ENCODE results near the gene TMED8. TPM values are rescaled to one million over a fixed set of nuclear protein-coding genes. Genes with fewer than 3 reads are reported as not detected.

TMED8 gene
- total RNA-seq, 1 donor from 2014 or later: 5.6 TPM

GRCh38 chr14:77310026-77310425, 66.9 kb downstream of the TMED8 start:
- DNase-seq (no peak), ATAC-seq (no peak)
- intact Hi-C loops (cut with micrococcal nuclease): loop anchor here (10.0 kb wide), 1 partner anchor 435 kb away; no protein-coding TSS in a partner anchor

DNA sequence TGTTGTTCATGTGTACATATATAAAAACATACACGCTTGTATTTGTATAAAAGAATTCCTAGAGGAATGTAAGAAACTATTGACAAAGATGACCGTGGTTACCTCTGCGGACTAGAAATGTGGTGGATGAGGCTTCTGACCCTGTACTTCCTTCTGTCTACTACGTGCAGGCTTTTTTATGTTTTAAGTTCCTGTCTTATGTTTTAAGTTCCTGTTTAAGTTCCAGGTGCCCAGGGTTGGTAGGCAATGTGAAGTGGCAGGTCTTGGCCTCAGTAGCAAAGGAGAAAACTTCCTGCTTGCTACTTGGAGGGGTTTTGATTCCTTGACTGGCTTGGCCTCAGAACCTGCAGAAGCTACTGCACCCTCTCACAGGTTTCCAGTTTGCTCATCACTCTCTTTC, 67.8 kb downstream of the TMED8 start:
- DNase-seq (no peak), ATAC-seq (no peak)
- intact Hi-C loops (cut with micrococcal nuclease): no loop called here

GRCh38 chr14:77306851-77307496, 69.9 kb downstream of the TMED8 start:
- intact Hi-C loops (cut with micrococcal nuclease): no loop called here
- ATAC-seq (peak; percentile 32), DNase-seq (no peak)

DNA sequence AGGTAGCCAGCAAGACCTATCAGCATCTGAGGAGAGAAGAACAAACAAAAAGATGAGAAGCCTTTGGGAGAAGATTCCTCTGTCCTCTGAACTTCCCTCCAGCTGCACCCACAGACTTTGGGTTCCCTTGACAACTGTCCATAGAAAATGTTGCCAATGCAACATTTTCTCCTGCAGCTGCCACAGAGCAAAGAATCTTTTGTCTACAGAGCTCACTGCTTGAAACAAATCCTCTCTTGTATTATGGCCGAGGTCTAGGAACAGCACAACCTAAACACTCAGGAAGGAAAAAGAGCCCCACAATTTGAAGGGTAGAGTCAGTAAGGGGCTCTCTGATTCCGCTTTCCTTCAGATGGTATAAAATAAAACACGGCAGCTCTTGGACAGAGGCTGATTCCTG, 70.5 kb downstream of the TMED8 start:
- no peak for DNase-seq
- intact Hi-C loops (cut with micrococcal nuclease): no loop called here
- no peak for ATAC-seq

- ATAC-seq: no peak
- intact Hi-C loops (cut with micrococcal nuclease): no loop called here
- DNase-seq: no peak
Measured at GRCh38 chr14:77305696-77306095, 71.2 kb downstream of the TMED8 start.

GRCh38 chr14:77303417-77304156, 73.3 kb downstream of the TMED8 start:
- intact Hi-C loops (cut with micrococcal nuclease): no loop called here
- ATAC-seq (no peak), DNase-seq (no peak)

GRCh38 chr14:77302926-77303325, 74.0 kb downstream of the TMED8 start:
- ATAC-seq (no peak), DNase-seq (no peak)
- intact Hi-C loops (cut with micrococcal nuclease): no loop called here

DNA sequence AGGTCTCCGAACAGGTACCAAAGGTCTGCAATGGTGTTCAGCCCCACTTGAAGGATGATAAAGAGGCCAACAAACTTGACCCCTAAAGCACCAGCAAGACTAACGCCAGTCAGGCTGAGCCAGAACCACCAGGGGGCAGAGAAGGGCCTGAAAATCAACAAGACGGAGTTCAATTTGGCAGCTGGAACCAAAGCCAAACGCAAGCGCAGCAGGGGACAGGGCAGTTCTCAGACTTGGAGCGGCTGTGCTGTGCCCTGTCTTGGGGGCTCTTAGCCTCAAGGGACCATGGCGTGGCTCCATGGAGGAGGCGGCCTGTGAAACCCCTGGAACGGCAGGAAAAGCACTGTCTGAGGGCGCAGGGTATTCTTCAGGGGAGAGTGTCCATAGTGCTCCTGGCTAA, 75.8 kb downstream of the TMED8 start:
- DNase-seq (peak; percentile 77), ATAC-seq (peak; percentile 82)
- intact Hi-C loops (cut with micrococcal nuclease): no loop called here

- DNase-seq (no peak), ATAC-seq (no peak)
- intact Hi-C loops (cut with micrococcal nuclease): no loop called here
Measured at GRCh38 chr14:77299771-77300170, 77.1 kb downstream of the TMED8 start.

- intact Hi-C loops (cut with micrococcal nuclease): no loop called here
- DNase-seq (no peak), ATAC-seq (no peak)
Measured at GRCh38 chr14:77296906-77297305, 80.0 kb downstream of the TMED8 start.

- intact Hi-C loops (cut with micrococcal nuclease): no loop called here
- no peak for ATAC-seq
- DNase-seq: no peak
Measured at GRCh38 chr14:77296155-77296554, 80.7 kb downstream of the TMED8 start.

- no peak for DNase-seq
- intact Hi-C loops (cut with micrococcal nuclease): no loop called here
- ATAC-seq: no peak
Measured at GRCh38 chr14:77290705-77291104, 86.2 kb downstream of the TMED8 start.

GRCh38 chr14:77286576-77286975, 90.3 kb downstream of the TMED8 start:
- ATAC-seq (no peak), DNase-seq (no peak)
- intact Hi-C loops (cut with micrococcal nuclease): no loop called here

Other genes with a start within 250 kb of the TMED8 start
- gene ZDHHC22, start 235.3 kb downstream of the TMED8 start, total RNA-seq: not detected
- 1.9 TPM for gene TMEM63C, start 195.3 kb downstream of the TMED8 start, total RNA-seq
- not detected for gene NGB, start 105.9 kb downstream of the TMED8 start, total RNA-seq
- 17.5 TPM for gene POMT2, start 56.2 kb downstream of the TMED8 start, total RNA-seq
- 13.5 TPM for gene GSTZ1, start 56.1 kb downstream of the TMED8 start, total RNA-seq
- 0.77 TPM for gene SAMD15, start 285 bp upstream of the TMED8 start, total RNA-seq
- 0.15 TPM for gene NOXRED1, start 46.4 kb upstream of the TMED8 start, total RNA-seq
- 12.6 TPM for gene VIPAS39, start 80.5 kb upstream of the TMED8 start, total RNA-seq
- gene AHSA1, start 81.0 kb upstream of the TMED8 start, total RNA-seq: 231 TPM
- gene ISM2, start 121.7 kb upstream of the TMED8 start, total RNA-seq: 0.25 TPM
- 10.9 TPM for gene SPTLC2, start 239.5 kb upstream of the TMED8 start, total RNA-seq